Mesendoderm (in vitro differentiated cells): ENCODE measurements around the gene MT1E.
A peak's percentile ranks its signal among the peaks of the same experiment; 100 is the strongest.
"Not testable (repeated sequence)": the region's sequence is repeated elsewhere in the genome, so short reads cannot be mapped to it uniquely, and the experiment has no call there.

ENCODE experiments used
- DNase-seq: peaks from one replicate; pipeline ENCODE4 v3.0.0; 2013
- H2AK5ac ChIP-seq: 2 replicates; pipeline ENCODE4 v1.6.1; 2013; ENCODE audit warnings: low read length, inconsistent platforms
- H2BK120ac ChIP-seq: 2 replicates; pipeline ENCODE4 v1.6.1; 2013; ENCODE audit warnings: low read depth, mild to moderate bottlenecking, low read length, moderate library complexity, mixed read lengths
- H2BK15ac ChIP-seq: replicated peaks from 2 replicates; pipeline ENCODE4 v1.6.1; 2013; ENCODE audit warnings: low read depth, mild to moderate bottlenecking, moderate library complexity
- H2BK5ac ChIP-seq: 2 replicates; pipeline ENCODE4 v1.6.1; 2013; ENCODE audit warnings: low read length, inconsistent platforms
- H3K18ac ChIP-seq: 2 replicates; pipeline ENCODE4 v1.6.1; 2013; ENCODE audit warnings: mild to moderate bottlenecking, low read length, mixed read lengths
- H3K23ac ChIP-seq: one replicate; pipeline ENCODE4 v1.6.1; 2013; ENCODE audit warnings: low read length
- H3K27ac ChIP-seq: 2 replicates; pipeline ENCODE4 v1.5.1; 2013; ENCODE audit warnings: low read depth, mild to moderate bottlenecking, inconsistent platforms, low read length, moderate library complexity
- H3K27me3 ChIP-seq: 2 replicates; pipeline ENCODE4 v1.6.1; 2013; ENCODE audit warnings: low read length, control low read depth, mild to moderate bottlenecking, inconsistent platforms; ENCODE audit not compliant: insufficient read depth, poor library complexity
- H3K36me3 ChIP-seq: 2 replicates; pipeline ENCODE4 v1.6.1; 2013; ENCODE audit warnings: low read length, inconsistent platforms; ENCODE audit not compliant: control insufficient read depth, insufficient read depth
- H3K4ac ChIP-seq: one replicate; pipeline ENCODE4 v1.6.1; 2013; ENCODE audit warnings: low read depth, mild to moderate bottlenecking, low read length, moderate library complexity
- H3K4me1 ChIP-seq: 2 replicates; pipeline ENCODE4 v1.6.1; 2013; ENCODE audit warnings: low read depth, low read length, inconsistent platforms; ENCODE audit not compliant: control insufficient read depth
- H3K4me2 ChIP-seq: 2 replicates; pipeline ENCODE4 v1.6.1; 2013; ENCODE audit warnings: low read length
- H3K4me3 ChIP-seq: 2 replicates; pipeline ENCODE4 v1.5.1; 2013; ENCODE audit warnings: mild to moderate bottlenecking, low read length
- H3K56ac ChIP-seq: one replicate; pipeline ENCODE4 v1.6.1; 2013; ENCODE audit warnings: low read length
- H3K79me1 ChIP-seq: 2 replicates; pipeline ENCODE4 v1.6.1; 2013; ENCODE audit warnings: low read length, inconsistent platforms
- H3K79me2 ChIP-seq: 2 replicates; pipeline ENCODE4 v1.6.1; 2013; ENCODE audit warnings: mild to moderate bottlenecking, low read length; ENCODE audit not compliant: control insufficient read depth, insufficient read depth
- H3K9ac ChIP-seq: 2 replicates; pipeline ENCODE4 v1.6.1; 2013; ENCODE audit warnings: low read length, inconsistent platforms
- H4K5ac ChIP-seq: one replicate; pipeline ENCODE4 v1.6.1; 2013; ENCODE audit warnings: low read length
- H4K8ac ChIP-seq: one replicate; pipeline ENCODE4 v1.6.1; 2013; ENCODE audit warnings: low read depth, mild to moderate bottlenecking, control low read depth, low read length, moderate library complexity
- WGBS: extraction: QIAGEN DNeasy Blood & Tissue Kit; methylation state at CpG from one replicate; pipeline ENCODE4 v1.1.7; 2013; ENCODE audit warnings: low lambda C conversion rate, missing lambda C conversion rate; ENCODE audit not compliant: insufficient coverage; ENCODE audit errors: extremely low coverage; 5-methylcytosine and 5-hydroxymethylcytosine counted together

The MT1E gene

DNA sequence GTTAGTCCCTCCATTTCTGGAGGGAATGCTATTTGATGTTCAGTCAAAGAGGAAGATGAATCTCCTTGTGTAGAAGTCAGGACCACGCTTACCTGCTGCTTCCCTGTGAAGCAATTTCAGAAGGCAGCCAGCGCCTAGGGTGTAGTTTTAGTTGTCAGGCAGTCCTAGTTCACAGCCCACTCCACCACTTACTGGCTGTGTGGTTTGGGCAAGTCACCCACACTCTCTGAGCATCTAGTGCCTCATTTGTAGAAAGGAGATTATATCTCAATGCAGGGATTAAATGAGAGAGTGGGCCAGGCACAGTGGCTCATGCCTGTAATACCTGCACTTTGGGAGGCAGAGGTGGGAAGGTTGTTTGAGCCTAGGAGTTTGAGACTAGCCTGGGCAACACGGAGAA, 46.6 kb downstream of the MT1E start:
- H2BK15ac ChIP-seq, H4K5ac ChIP-seq, H3K4me3 ChIP-seq, H3K23ac ChIP-seq, H2BK5ac ChIP-seq, H3K79me2 ChIP-seq, H2BK120ac ChIP-seq, H2AK5ac ChIP-seq, H3K36me3 ChIP-seq, H3K4ac ChIP-seq, H3K79me1 ChIP-seq, H4K8ac ChIP-seq, H3K4me2 ChIP-seq, H3K18ac ChIP-seq, H3K27ac ChIP-seq, DNase-seq, H3K9ac ChIP-seq, H3K56ac ChIP-seq, H3K4me1 ChIP-seq: not testable (repeated sequence)
- peaks cover 39% of the 10 kb centered on the region for H3K27me3 ChIP-seq
- no CpG with 5 or more reads among the region's 3 CpGs for WGBS

DNA sequence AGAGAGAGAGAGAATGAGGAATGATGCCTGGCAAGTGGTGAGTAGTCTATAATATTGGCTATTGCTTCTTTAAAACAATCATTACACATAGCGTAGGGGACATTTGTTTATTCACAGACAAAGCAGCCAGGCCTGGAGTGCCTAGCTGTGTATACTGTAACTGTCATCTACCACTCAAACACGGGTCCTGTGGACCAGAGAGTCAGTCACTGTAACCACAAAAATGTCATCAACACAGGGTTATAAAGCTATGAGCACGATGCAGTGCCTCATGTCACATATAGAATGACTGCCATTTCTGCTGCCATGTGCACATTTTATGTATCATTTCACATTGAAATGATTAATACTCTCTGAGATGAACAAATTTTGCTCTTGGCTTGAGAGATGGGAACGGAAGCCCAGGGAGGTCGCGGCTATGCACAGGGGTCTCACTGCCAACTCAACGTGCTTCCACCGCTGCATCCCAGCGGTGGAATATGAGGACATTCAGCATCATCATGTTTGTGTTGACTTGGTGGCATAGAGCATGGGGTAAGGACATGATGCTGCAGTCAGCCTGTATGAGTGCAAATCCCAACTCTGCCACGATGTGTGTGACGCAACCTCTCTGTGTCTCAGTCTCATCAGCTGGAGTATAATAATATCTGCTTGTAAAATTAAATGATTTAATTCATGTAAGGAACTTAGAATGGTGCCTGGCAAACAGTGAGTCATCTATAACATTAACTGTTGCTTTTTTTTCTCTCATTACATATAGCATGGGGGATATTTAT, 47.4 kb downstream of the MT1E start:
- no peak overlapping the region for H2AK5ac ChIP-seq
- H3K4me3 ChIP-seq, result no peak overlapping the region
- WGBS, result no CpG with 5 or more reads among the region's 11 CpGs
- no peaks in the 10 kb centered on the region for H3K4me1 ChIP-seq
- DNase-seq, result no peak
- H3K36me3 ChIP-seq, result no peaks in the 10 kb centered on the region
- H3K27me3 ChIP-seq, result peaks cover 31% of the 10 kb centered on the region
- H3K23ac ChIP-seq, result no peak overlapping the region
- no peak overlapping the region for H2BK5ac ChIP-seq
- no peak overlapping the region for H3K18ac ChIP-seq
- no peak overlapping the region for H3K56ac ChIP-seq
- no peak overlapping the region for H3K9ac ChIP-seq
- no peak overlapping the region for H2BK120ac ChIP-seq
- H3K4ac ChIP-seq, result no peak overlapping the region
- H3K27ac ChIP-seq, result no peak overlapping the region
- no peak overlapping the region for H2BK15ac ChIP-seq
- no peaks in the 10 kb centered on the region for H3K79me2 ChIP-seq
- no peak overlapping the region for H4K8ac ChIP-seq
- H3K4me2 ChIP-seq, result no peak overlapping the region
- H4K5ac ChIP-seq, result no peak overlapping the region
- no peaks in the 10 kb centered on the region for H3K79me1 ChIP-seq

- H4K5ac ChIP-seq, result no peak overlapping the region
- no peak overlapping the region for H3K4ac ChIP-seq
- H2AK5ac ChIP-seq, result no peak overlapping the region
- H2BK120ac ChIP-seq, result no peak overlapping the region
- H3K23ac ChIP-seq, result no peak overlapping the region
- H3K36me3 ChIP-seq, result no peaks in the 10 kb centered on the region
- H3K4me3 ChIP-seq, result no peak overlapping the region
- no peak overlapping the region for H3K9ac ChIP-seq
- H2BK15ac ChIP-seq, result no peak overlapping the region
- H3K4me2 ChIP-seq, result no peak overlapping the region
- H3K27me3 ChIP-seq, result peaks cover 21% of the 10 kb centered on the region
- H3K79me2 ChIP-seq, result no peaks in the 10 kb centered on the region
- H3K18ac ChIP-seq, result no peak overlapping the region
- WGBS, result no CpG with 5 or more reads among the region's 12 CpGs
- no peak overlapping the region for H3K56ac ChIP-seq
- no peaks in the 10 kb centered on the region for H3K4me1 ChIP-seq
- no peaks in the 10 kb centered on the region for H3K79me1 ChIP-seq
- no peak overlapping the region for H4K8ac ChIP-seq
- H2BK5ac ChIP-seq, result no peak overlapping the region
- peak; percentile 63 for DNase-seq
- no peak overlapping the region for H3K27ac ChIP-seq
Measured at GRCh38 chr16:56673921-56674320, 48.3 kb downstream of the MT1E start.

DNA sequence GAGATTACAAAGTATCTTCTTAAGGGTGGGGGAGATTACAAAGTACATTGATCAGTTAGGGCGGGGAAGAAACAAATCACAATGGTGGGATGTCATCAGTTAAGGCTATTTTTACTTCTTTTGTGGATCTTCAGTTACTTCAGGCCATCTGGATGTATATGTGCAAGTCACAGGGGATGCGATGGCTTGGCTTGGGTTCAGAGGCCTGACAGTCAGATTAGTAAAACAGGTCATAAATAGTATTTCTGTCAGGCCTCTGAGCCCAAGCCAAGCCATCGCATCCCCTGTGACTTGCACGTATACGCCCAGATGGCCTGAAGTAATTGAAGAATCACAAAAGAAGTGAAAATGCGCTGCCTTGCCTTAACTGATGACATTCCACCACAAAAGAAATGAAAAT, 49.0 kb downstream of the MT1E start:
- DNase-seq, H3K9ac ChIP-seq, H3K23ac ChIP-seq, H2BK120ac ChIP-seq, H2BK5ac ChIP-seq, H3K4ac ChIP-seq, H4K8ac ChIP-seq, H2BK15ac ChIP-seq, H3K56ac ChIP-seq, H3K4me3 ChIP-seq, H3K4me2 ChIP-seq, H3K27ac ChIP-seq, H3K36me3 ChIP-seq, H3K79me2 ChIP-seq, H3K18ac ChIP-seq, H3K4me1 ChIP-seq, H2AK5ac ChIP-seq, H4K5ac ChIP-seq, H3K79me1 ChIP-seq: not testable (repeated sequence)
- peaks cover 15% of the 10 kb centered on the region for H3K27me3 ChIP-seq
- no CpG with 5 or more reads among the region's 6 CpGs for WGBS

DNA sequence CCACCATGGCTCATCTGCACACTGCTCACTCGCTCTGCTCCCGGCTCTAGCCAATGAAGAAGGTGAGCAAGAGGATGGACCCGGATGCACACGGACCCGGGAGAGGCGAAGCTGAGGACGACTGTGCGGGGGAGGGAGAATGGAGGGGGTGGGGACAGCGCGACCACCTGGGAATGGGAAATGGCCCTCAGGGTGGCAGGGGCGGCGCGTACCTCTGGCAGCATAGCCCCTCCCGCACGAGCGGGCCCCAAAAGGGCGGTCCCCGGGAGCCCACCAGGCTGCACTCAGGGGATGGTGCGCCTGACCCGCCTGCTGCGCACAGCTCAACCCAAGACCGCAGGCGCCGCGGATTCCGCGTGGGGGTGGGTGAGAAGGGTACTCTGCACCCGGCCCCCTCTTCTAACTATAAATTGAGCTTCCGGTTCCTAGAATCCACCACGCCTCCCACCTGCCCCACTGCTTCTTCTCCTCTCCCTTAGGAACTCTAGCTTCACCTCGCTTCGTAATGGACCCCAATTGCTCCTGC, 50.2 kb downstream of the MT1E start:
- DNase-seq, result peak; percentile 67
- no peaks in the 10 kb centered on the region for H3K79me2 ChIP-seq
- peaks cover 4% of the 10 kb centered on the region for H3K27me3 ChIP-seq

More for the DNA sequence above, 50.2 kb downstream of the MT1E start:
- H3K4me3 ChIP-seq, result peak overlapping the region; percentile 11
- no peak overlapping the region for H2BK15ac ChIP-seq
- no CpG with 5 or more reads among the region's 32 CpGs for WGBS
- H3K56ac ChIP-seq, result peak overlapping the region; percentile 69
- peak overlapping the region; percentile 43 for H3K9ac ChIP-seq
- no peak overlapping the region for H2BK120ac ChIP-seq
- no peak overlapping the region for H2AK5ac ChIP-seq
- no peak overlapping the region for H4K8ac ChIP-seq
- H3K36me3 ChIP-seq, result no peaks in the 10 kb centered on the region
- no peak overlapping the region for H4K5ac ChIP-seq
- no peak overlapping the region for H2BK5ac ChIP-seq
- no peaks in the 10 kb centered on the region for H3K4me1 ChIP-seq
- H3K79me1 ChIP-seq, result no peaks in the 10 kb centered on the region
- H3K4me2 ChIP-seq, result peak overlapping the region; percentile 35
- H3K23ac ChIP-seq, result no peak overlapping the region
- no peak overlapping the region for H3K27ac ChIP-seq
- no peak overlapping the region for H3K4ac ChIP-seq
- H3K18ac ChIP-seq, result no peak overlapping the region
